Activated gamma-delta T cell treated with Interleukin-2 at 50 U/mL for 16 hours (primary cell): ENCODE data around the gene CXCL17.
"Not testable (repeated sequence)": the region's sequence is repeated elsewhere in the genome, so short reads cannot be mapped to it uniquely, and the experiment has no call there.

Source experiments
- DNase-seq: peaks from one replicate; pipeline ENCODE4 v3.0.0-alpha.2; 2020

CXCL17 gene, protein sequence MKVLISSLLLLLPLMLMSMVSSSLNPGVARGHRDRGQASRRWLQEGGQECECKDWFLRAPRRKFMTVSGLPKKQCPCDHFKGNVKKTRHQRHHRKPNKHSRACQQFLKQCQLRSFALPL

GRCh38 chr19:42442833-42443232, at the start of gene CXCL17:
Gene CXCL17 (minus strand): TSS chr19:42442946. CDS start chr19:42442832, 114 bp downstream.
- DNase-seq = no peak

GRCh38 chr19:42488783-42489521, 46.2 kb upstream of the CXCL17 start:
- no peak for DNase-seq

DNA sequence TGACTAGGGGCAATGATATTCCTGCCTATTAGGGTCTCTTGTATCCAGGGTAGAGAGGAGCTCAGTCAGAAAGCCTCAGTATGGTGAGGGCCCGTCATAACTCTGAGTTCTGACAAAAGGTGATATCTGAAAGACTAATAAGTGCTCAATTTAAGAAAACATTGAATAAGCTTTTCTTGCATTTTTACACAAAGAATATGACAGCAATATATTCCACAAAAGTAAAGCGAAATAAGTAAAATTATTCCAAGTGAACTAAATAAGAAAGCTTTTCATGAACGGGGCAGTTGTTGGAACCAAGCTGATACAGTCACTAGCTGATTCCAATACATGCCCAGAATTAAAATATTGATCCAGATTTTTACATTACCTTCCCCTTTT, 45.0 kb upstream of the CXCL17 start:
- no peak for DNase-seq

DNA sequence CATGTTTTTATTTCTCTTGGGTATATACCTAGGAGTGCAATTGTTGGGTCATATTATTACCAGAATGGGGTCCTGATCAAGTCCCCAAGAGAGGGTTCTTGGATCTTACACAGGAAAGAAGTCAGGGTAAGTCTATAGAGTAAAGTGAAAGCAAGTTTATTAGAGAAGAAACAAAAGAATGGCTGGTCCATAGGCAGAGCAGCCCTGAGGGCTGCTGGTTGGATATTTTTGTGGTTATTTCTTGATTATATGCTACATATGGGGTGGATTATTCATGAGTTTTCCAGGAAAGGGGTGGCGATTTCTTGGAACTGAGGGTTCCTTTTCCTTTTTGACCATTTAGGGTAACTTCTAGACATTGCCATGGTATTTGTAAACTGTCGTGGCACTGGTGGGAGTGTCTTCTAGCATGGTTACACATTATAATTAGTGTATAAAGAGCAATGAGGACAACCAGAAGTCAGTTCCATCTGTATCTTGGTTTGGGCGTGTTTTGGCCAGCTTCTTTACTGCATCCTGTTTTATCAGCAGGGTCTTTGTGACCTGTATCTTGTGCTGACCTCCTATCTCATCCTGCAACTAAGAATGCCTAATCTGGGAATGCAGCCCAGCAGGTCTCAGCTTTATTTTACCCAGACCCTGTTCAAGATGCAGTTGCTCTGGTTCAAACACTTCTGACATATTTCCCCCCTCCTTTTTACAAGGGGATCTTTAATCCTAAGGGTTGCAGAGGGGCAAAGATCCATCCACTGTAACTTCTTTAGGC, 44.5 kb upstream of the CXCL17 start:
- no peak for DNase-seq

GRCh38 chr19:42485036-42485435, 42.3 kb upstream of the CXCL17 start:
- not testable (repeated sequence) for DNase-seq

GRCh38 chr19:42480335-42481095, 37.8 kb upstream of the CXCL17 start:
- DNase-seq = no peak

DNA sequence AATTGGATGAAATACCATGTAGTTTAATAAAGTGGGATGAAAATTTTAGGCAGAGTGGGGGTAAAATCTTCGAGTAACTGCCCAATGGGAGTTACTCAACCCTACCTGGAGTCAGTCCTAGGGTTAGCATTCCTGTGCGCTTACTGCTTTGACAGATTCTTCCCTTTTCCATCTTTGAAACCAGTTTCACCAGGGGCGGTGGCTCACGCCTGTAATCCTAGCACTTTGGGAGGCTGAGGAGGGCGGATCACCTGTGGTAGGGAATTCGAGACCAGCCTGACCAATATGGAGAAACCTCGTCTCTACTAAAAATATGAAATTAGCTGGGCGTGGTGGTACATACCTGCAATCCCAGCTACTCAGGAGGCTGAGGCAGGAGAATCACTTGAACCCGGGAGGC, 37.0 kb upstream of the CXCL17 start:
- no peak for DNase-seq

- no peak for DNase-seq
Measured at GRCh38 chr19:42478765-42479311, 36.1 kb upstream of the CXCL17 start.

GRCh38 chr19:42477933-42478332, 35.2 kb upstream of the CXCL17 start:
- no peak for DNase-seq

DNA sequence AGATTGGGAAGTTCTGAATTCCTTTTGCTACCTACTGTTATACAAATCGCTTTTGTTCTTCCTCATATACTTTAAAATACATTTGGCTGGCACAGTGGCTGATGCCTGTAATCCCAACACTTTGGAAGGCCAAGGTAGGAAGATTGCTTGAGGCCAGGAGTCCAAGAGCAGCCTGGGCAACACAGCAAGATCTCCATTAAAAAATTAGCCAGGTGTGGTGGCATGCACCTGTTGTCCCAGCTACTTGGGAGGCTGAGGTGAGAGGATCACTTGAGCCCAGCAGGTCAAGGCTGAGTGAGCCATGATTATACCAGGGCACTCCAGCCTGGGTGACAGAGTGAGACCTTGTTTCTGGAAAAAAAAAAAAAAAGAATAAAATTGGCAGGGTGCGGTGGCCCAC, 34.4 kb upstream of the CXCL17 start:
- no peak for DNase-seq

DNA sequence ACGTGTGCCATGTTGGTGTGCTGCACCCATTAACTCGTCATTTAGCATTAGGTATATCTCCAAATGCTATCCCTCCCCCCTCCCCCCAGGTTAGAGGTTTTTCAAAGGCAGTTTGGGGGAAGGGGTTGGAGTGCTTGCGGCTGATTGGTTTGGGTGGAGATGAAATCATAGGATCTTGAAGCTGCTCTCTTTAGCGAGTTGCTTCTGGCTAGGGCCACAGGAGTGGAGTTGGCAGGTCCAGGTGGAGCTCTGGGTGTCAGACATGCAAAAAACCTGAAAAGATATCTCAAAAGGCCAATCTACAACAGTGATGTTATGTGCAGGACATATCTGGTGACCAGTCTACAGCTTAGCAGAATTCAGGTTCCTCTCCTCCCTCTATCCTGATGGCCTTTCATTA, 32.6 kb upstream of the CXCL17 start:
- no peak for DNase-seq

- no peak for DNase-seq
Measured at GRCh38 chr19:42474743-42475142, 32.0 kb upstream of the CXCL17 start.

- DNase-seq = no peak
Measured at GRCh38 chr19:42473686-42474085, 30.9 kb upstream of the CXCL17 start.

- DNase-seq = no peak
Measured at GRCh38 chr19:42472402-42473147, 29.8 kb upstream of the CXCL17 start.

GRCh38 chr19:42471554-42472249, 29.0 kb upstream of the CXCL17 start:
- no peak for DNase-seq

DNA sequence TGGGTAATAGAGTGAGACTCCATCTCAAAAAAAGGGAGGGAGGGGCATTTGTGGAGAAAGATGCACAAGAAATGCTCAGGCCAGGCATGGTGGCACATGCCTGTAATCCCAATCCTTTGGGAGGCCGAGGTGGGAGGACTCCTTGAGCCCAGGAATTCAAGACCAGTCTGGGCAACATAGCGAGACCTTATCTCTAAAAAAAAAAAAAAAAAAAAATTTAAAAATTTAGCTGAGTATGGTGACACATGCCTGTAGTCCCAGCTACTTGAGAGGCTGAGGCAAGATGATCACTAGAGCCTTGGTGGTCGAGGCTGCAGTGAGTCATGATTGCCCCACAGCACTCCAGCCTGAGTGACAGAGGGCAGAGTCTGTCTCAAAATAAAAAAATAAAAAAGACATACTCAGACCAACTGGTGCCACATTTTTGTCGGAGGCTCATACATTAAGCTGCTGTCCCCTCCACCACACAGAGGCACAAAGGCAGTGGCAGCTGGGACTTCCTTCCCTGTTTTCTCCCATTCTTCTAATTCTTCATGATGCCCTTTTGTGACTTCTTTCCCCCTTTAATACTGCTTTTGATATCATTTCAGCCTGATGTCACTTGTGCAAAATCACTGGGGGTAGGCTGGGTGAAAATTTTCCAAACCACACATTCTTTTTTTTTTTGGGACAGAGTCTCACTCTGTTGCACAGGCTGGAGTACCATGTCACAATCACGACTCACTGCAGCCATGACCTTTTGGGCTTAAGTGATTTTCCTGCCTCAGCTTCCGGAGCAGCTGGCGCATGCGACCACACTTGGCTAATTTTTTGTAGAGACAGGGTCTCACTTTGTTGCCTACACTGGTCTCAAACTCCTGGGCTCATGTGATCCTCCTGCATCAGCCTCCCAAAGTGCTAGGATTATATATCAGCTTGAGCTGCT, 26.8 kb upstream of the CXCL17 start:
- DNase-seq = no peak

DNA sequence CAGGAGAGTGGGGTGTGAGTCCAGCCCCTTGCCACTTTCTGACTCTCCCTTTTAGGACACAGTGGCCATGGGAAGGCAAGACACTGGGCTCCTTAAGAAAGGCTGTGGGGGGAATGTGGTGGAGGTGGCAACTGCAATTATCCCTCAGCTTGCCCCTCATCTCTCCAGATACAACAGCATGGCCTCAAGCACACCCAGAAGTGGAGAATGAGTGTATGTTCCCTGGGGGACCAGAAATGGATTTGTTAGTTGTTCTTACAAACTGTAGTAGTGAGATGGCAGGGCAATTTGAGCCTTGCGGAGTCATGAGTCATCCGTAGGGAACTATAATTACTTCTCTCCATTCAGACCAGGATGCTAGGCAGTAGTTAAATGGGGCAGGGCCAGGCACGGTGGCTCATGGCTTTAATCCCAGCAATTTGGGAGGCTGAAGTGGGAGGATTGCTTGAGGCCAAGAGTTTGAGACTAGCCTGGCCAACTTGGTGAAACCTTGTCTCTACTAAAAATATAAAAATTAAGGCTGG, 25.6 kb upstream of the CXCL17 start:
- DNase-seq = no peak

GRCh38 chr19:42467183-42467760, 24.5 kb upstream of the CXCL17 start:
- DNase-seq = no peak

GRCh38 chr19:42466521-42467182, 23.9 kb upstream of the CXCL17 start:
- no peak for DNase-seq
